GM10266 (cell line): ENCODE data around the gene KAZN.
"Not testable (repeated sequence)": the region's sequence is repeated elsewhere in the genome, so short reads cannot be mapped to it uniquely, and the experiment has no call there.

ENCODE experiments used
- DNase-seq: peaks from one replicate; pipeline ENCODE4 v3.0.0; 2012; ENCODE audit errors: extremely low spot score
- CTCF ChIP-seq: IDR thresholded peaks from 2 replicates; pipeline ENCODE4 v1.5.1; 2012; ENCODE audit warnings: mild to moderate bottlenecking, low read depth; ENCODE audit not compliant: control insufficient read depth, insufficient read depth; ENCODE audit errors: missing control alignments

Gene KAZN

GRCh38 chr1:15128077-15128476, 529.6 kb downstream of the KAZN start:
- peak; percentile 12 for TF ChIP-seq CTCF
- DNase-seq = no peak

GRCh38 chr1:15128520-15129313, 530.2 kb downstream of the KAZN start:
- DNase-seq = peak; percentile 85
- TF ChIP-seq CTCF = peak; percentile 93

GRCh38 chr1:15129944-15130343, 531.5 kb downstream of the KAZN start:
- TF ChIP-seq CTCF = no peak
- no peak for DNase-seq

GRCh38 chr1:15130607-15131006, 532.1 kb downstream of the KAZN start:
- DNase-seq = no peak
- TF ChIP-seq CTCF = no peak

GRCh38 chr1:15132965-15133364, 534.5 kb downstream of the KAZN start:
- TF ChIP-seq CTCF = no peak
- DNase-seq = no peak

- TF ChIP-seq CTCF = no peak
- no peak for DNase-seq
Measured at GRCh38 chr1:15134285-15134684, 535.8 kb downstream of the KAZN start.

GRCh38 chr1:15135604-15136003, 537.1 kb downstream of the KAZN start:
- not testable (repeated sequence) for DNase-seq

- no peak for DNase-seq
- no peak for TF ChIP-seq CTCF
Measured at GRCh38 chr1:15137809-15138208, 539.3 kb downstream of the KAZN start.
